ENCODE measurements around the gene NOTCH2NLA.
"Not testable (repeated sequence)": the region's sequence is repeated elsewhere in the genome, so short reads cannot be mapped to it uniquely, and the experiment has no call there.

Gene NOTCH2NLA

DNA sequence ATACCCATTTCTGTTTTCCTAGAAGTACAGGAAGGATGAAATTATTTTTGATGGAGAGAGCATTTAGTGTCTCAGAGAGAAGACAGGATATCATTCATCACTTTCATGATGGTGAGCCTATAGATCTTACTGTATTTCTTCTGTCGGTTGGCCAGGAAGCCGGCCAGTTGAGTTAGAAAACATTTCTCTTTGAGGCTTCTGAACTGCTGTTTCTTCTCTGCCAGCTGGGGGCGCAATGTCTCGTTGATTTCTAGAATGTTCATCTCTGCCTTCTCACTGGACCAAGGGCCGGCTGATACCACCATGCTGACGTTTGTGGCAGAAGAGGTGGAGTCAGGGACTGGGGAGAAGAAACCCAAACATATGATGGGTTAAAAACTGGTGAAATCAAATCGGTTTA, 84.4 kb downstream of the NOTCH2NLA start, which contains the start of gene NBPF10:
TSS of gene NBPF10 (minus strand) at position 340 of the 400 bp plus-strand sequence. CDS start at position 305, 35 bp downstream.
- DNase-seq, result not testable (repeated sequence)

Measured in stimulated activated CD4-positive, alpha-beta T cell treated with anti-CD3 and anti-CD28 coated beads, Interleukin-4, amount 100 ng/mL, for 4 hours (primary cell).